H9 (cell line): Measurements from ENCODE around the gene ZDHHC24. TPM values are rescaled to one million over a fixed set of nuclear protein-coding genes. Genes with fewer than 3 reads are reported as not detected.

Source experiments
- DNase-seq: peaks from one replicate; pipeline ENCODE4 v3.0.0-alpha.2; 2017
- H2AFZ ChIP-seq: one replicate; pipeline ENCODE4 v1.6.1; 2013; ENCODE audit warnings: mild to moderate bottlenecking, low read length, control low read depth, moderate library complexity
- H2AK5ac ChIP-seq: 2 replicates; pipeline ENCODE4 v1.6.1; 2013; ENCODE audit warnings: low read length, control low read depth, mixed read lengths; ENCODE audit not compliant: insufficient read length
- H2BK120ac ChIP-seq: one replicate; pipeline ENCODE4 v1.6.1; 2013; ENCODE audit warnings: low read depth, mild to moderate bottlenecking, low read length, control low read depth, inconsistent platforms; ENCODE audit not compliant: poor library complexity, severe bottlenecking
- H2BK12ac ChIP-seq: 2 replicates; pipeline ENCODE4 v1.6.1; 2013; ENCODE audit warnings: low read length, control low read depth, mixed read lengths, low read depth; ENCODE audit not compliant: insufficient read length
- H2BK15ac ChIP-seq: 2 replicates; pipeline ENCODE4 v1.6.1; 2013; ENCODE audit warnings: low read depth, low read length, control low read depth
- H2BK20ac ChIP-seq: one replicate; pipeline ENCODE4 v1.6.1; 2013; ENCODE audit warnings: low read depth, mild to moderate bottlenecking, low read length, control low read depth, inconsistent platforms; ENCODE audit not compliant: poor library complexity, severe bottlenecking
- H2BK5ac ChIP-seq: 2 replicates; pipeline ENCODE4 v1.6.1; 2013; ENCODE audit warnings: low read length, control low read depth, mixed read lengths; ENCODE audit not compliant: insufficient read length
- H3K14ac ChIP-seq: 2 replicates; pipeline ENCODE4 v1.6.1; 2013; ENCODE audit warnings: low read length, control low read depth; ENCODE audit not compliant: insufficient read depth
- H3K18ac ChIP-seq: 2 replicates; pipeline ENCODE4 v1.6.1; 2013; ENCODE audit warnings: low read depth, mild to moderate bottlenecking, mixed read lengths, low read length, control low read depth; ENCODE audit not compliant: insufficient read length
- H3K23ac ChIP-seq: 2 replicates; pipeline ENCODE4 v1.6.1; 2013; ENCODE audit warnings: low read length, control low read depth, mixed read lengths, low read depth; ENCODE audit not compliant: insufficient read length
- H3K23me2 ChIP-seq: 2 replicates; pipeline ENCODE4 v1.6.1; 2013; ENCODE audit warnings: low read depth, mild to moderate bottlenecking, mixed read lengths, low read length, control low read depth; ENCODE audit not compliant: insufficient read length, poor library complexity, severe bottlenecking
- H3K27ac ChIP-seq: 2 replicates; pipeline ENCODE4 v1.5.1; 2013; ENCODE audit warnings: low read length, control low read depth, mixed read lengths, low read depth; ENCODE audit not compliant: insufficient read length
- H3K27me3 ChIP-seq: 2 replicates; pipeline ENCODE4 v1.6.1; 2013; ENCODE audit warnings: low read length, control low read depth, inconsistent platforms; ENCODE audit not compliant: insufficient read depth
- H3K4ac ChIP-seq: 2 replicates; pipeline ENCODE4 v1.6.1; 2013; ENCODE audit warnings: low read depth, mild to moderate bottlenecking, control low read depth, inconsistent platforms, low read length, moderate library complexity
- H3K4me1 ChIP-seq: 2 replicates; pipeline ENCODE4 v1.6.1; 2013; ENCODE audit warnings: low read length, control low read depth, inconsistent platforms; ENCODE audit not compliant: insufficient read depth
- H3K4me2 ChIP-seq: 2 replicates; pipeline ENCODE4 v1.6.1; 2013; ENCODE audit warnings: low read length, control low read depth, mixed read lengths; ENCODE audit not compliant: insufficient read length, insufficient read depth
- H3K56ac ChIP-seq: 2 replicates; pipeline ENCODE4 v1.6.1; 2013; ENCODE audit warnings: low read depth, mild to moderate bottlenecking, mixed read lengths, low read length, control low read depth; ENCODE audit not compliant: insufficient read length
- H3K79me1 ChIP-seq: 2 replicates; pipeline ENCODE4 v1.6.1; 2013; ENCODE audit warnings: low read depth, mild to moderate bottlenecking, moderate library complexity, low read length, control low read depth, inconsistent platforms; ENCODE audit not compliant: insufficient read depth, poor library complexity, severe bottlenecking
- H3K79me2 ChIP-seq: 2 replicates; pipeline ENCODE4 v1.6.1; 2013; ENCODE audit warnings: low read length, control low read depth, inconsistent platforms; ENCODE audit not compliant: insufficient read depth
- H3K9ac ChIP-seq: 2 replicates; pipeline ENCODE4 v1.6.1; 2013; ENCODE audit warnings: low read length, control low read depth, mixed read lengths; ENCODE audit not compliant: insufficient read length; ENCODE audit errors: extremely low read depth
- H3K9me3 ChIP-seq: one replicate; pipeline ENCODE4 v1.6.1; 2013; ENCODE audit warnings: low read depth, low read length, inconsistent platforms; ENCODE audit not compliant: control insufficient read depth
- H3T11ph ChIP-seq: one replicate; pipeline ENCODE4 v1.6.1; 2013; ENCODE audit warnings: mild to moderate bottlenecking, low read length, control low read depth, inconsistent platforms
- H4K20me1 ChIP-seq: one replicate; pipeline ENCODE4 v1.6.1; 2013; ENCODE audit not compliant: control insufficient read depth, insufficient read length, insufficient read depth
- H4K5ac ChIP-seq: 2 replicates; pipeline ENCODE4 v1.6.1; 2013; ENCODE audit warnings: low read depth, mild to moderate bottlenecking, mixed read lengths, low read length, control low read depth; ENCODE audit not compliant: insufficient read length
- H4K8ac ChIP-seq: replicated peaks from 2 replicates; pipeline ENCODE4 v1.6.1; 2013; ENCODE audit warnings: low read length, control low read depth, mixed read lengths, low read depth; ENCODE audit not compliant: insufficient read length
- H4K91ac ChIP-seq: 2 replicates; pipeline ENCODE4 v1.6.1; 2013; ENCODE audit warnings: low read depth, mild to moderate bottlenecking, moderate library complexity, mixed read lengths, low read length, control low read depth; ENCODE audit not compliant: insufficient read length
- H3K27ac Mint-ChIP-seq, 3 experiments: 2 replicates in 2 of 3; 3 replicates in 1 of 3; pipeline ENCODE4 v1.8.0; 2020 to 2021; ENCODE audit warnings: mixed read lengths in 3 of 3, mild to moderate bottlenecking in 1 of 3, moderate library complexity in 1 of 3
- H3K27me3 Mint-ChIP-seq: 2 replicates; pipeline ENCODE4 v1.8.0; 2021; ENCODE audit warnings: low read depth, mild to moderate bottlenecking, moderate library complexity, mixed read lengths
- H3K36me3 Mint-ChIP-seq, 3 experiments: 2 replicates in 2 of 3; 3 replicates in 1 of 3; pipeline ENCODE4 v1.8.0; 2020 to 2021; ENCODE audit warnings: low read depth in 3 of 3, mixed read lengths in 3 of 3; ENCODE audit not compliant: insufficient read depth in 1 of 3
- H3K4me1 Mint-ChIP-seq, 2 experiments: 2 replicates each; pipeline ENCODE4 v1.8.0; 2020; ENCODE audit warnings: mixed read lengths in 2 of 2
- H3K4me3 Mint-ChIP-seq, 2 experiments: 2 replicates in 1 of 2; 3 replicates in 1 of 2; pipeline ENCODE4 v1.8.0; 2020 to 2021; ENCODE audit warnings: mild to moderate bottlenecking in 2 of 2, mixed read lengths in 2 of 2, moderate library complexity in 1 of 2
- H3K9me3 Mint-ChIP-seq, 2 experiments: 2 replicates in 1 of 2; 3 replicates in 1 of 2; pipeline ENCODE4 v1.8.0; 2020; ENCODE audit warnings: mild to moderate bottlenecking in 2 of 2, mixed read lengths in 2 of 2, moderate library complexity in 1 of 2
- WGBS: extraction: QIAGEN DNeasy Blood & Tissue Kit; methylation state at CpG from one replicate; pipeline ENCODE4 v1.1.7; 2013; ENCODE audit warnings: missing lambda C conversion rate, low lambda C conversion rate, mixed read lengths; ENCODE audit not compliant: insufficient read length; ENCODE audit errors: extremely low coverage; 5-methylcytosine and 5-hydroxymethylcytosine counted together
- total RNA-seq: library from RNA; stranded (reverse); gene quantifications from 2 replicates; pipeline ENCODE4 v1.2.1, GENCODE V29; 2021
- TF ChIP-seq, protein P1 (sequence below): fragments of 200-600 bp; sonication (generic); conservative IDR thresholded peaks from 3 replicates; pipeline ENCODE4 v1.8.0; 2021; ENCODE audit warnings: antibody characterized with exemption, mild to moderate bottlenecking

Gene ZDHHC24
- total RNA-seq, 1 experiment from 2014 or later = 8.9 TPM

DNA sequence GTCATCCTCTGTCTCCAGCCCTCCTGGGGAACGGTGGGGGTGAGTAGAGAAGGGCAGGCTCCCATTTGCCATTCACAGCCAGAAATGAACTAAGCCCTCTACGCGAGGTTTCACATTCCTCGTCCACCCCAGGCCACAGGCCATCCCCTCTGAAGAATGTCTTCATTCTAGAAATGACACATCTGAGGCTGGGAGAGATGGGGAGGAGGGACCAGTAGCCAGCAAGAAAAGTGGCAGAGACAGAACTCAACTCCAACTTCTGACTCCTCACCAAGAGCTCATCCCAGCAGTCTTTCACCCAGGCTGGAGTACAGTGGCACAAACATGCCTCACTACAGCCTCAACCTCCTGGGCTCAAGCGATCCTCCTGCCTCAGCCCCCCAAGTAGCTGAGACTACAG lies 19.1 kb upstream of the ZDHHC24 start:
- H3K36me3 Mint-ChIP-seq = peaks cover 4 to 48% (median 37%) of the 10 kb centered on the region in 3 experiments
- no peaks in the 10 kb centered on the region for H3K9me3 Mint-ChIP-seq
- no peaks in the 10 kb centered on the region for H3K27me3 ChIP-seq
- no peaks in the 10 kb centered on the region for H3K79me2 ChIP-seq
- H2BK15ac ChIP-seq = no peak overlapping the region
- H2BK12ac ChIP-seq = no peak overlapping the region
- no peak overlapping the region for H3K4ac ChIP-seq
- H2AK5ac ChIP-seq = no peak overlapping the region
- no peak overlapping the region for H3K14ac ChIP-seq
- peaks cover under 1% of the 10 kb centered on the region; the same call in 1 of the 2 replicates for H3K4me1 ChIP-seq
- H3K27ac Mint-ChIP-seq = peak overlapping the region in 2 of 3 experiments; percentile 52 to 58; a peak in 2 of 7 replicates
- H2BK5ac ChIP-seq = no peak overlapping the region
- TF ChIP-seq, protein P1, sequence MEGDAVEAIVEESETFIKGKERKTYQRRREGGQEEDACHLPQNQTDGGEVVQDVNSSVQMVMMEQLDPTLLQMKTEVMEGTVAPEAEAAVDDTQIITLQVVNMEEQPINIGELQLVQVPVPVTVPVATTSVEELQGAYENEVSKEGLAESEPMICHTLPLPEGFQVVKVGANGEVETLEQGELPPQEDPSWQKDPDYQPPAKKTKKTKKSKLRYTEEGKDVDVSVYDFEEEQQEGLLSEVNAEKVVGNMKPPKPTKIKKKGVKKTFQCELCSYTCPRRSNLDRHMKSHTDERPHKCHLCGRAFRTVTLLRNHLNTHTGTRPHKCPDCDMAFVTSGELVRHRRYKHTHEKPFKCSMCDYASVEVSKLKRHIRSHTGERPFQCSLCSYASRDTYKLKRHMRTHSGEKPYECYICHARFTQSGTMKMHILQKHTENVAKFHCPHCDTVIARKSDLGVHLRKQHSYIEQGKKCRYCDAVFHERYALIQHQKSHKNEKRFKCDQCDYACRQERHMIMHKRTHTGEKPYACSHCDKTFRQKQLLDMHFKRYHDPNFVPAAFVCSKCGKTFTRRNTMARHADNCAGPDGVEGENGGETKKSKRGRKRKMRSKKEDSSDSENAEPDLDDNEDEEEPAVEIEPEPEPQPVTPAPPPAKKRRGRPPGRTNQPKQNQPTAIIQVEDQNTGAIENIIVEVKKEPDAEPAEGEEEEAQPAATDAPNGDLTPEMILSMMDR = no peak
- H3K27me3 Mint-ChIP-seq = peaks cover 2% of the 10 kb centered on the region
- no peak overlapping the region for H2AFZ ChIP-seq
- H4K5ac ChIP-seq = no peak overlapping the region
- H4K91ac ChIP-seq = no peak overlapping the region
- no peak for DNase-seq
- H3K4me1 Mint-ChIP-seq = peaks cover 12 to 16% of the 10 kb centered on the region in 2 experiments
- no peak overlapping the region for H4K8ac ChIP-seq
- no peak overlapping the region for H3K4me2 ChIP-seq
- H3K27ac ChIP-seq = no peak overlapping the region
- H3K56ac ChIP-seq = no peak overlapping the region
- no peaks in the 10 kb centered on the region for H4K20me1 ChIP-seq
- H3K9me3 ChIP-seq = no peaks in the 10 kb centered on the region
- no peak overlapping the region for H3K4me3 Mint-ChIP-seq
- no peaks in the 10 kb centered on the region for H3K79me1 ChIP-seq
- H2BK20ac ChIP-seq = no peak overlapping the region
- WGBS = no CpG with 5 or more reads among the region's 5 CpGs
- H3K9ac ChIP-seq = no peak overlapping the region
- no peaks in the 10 kb centered on the region for H3K23me2 ChIP-seq
- H3K23ac ChIP-seq = no peak overlapping the region
- H2BK120ac ChIP-seq = no peak overlapping the region
- no peak overlapping the region for H3T11ph ChIP-seq
- H3K18ac ChIP-seq = no peak overlapping the region
